Measurements from ENCODE around the gene MRPL51.

Gene MRPL51

GRCh38 chr12:6538420-6539313 is 45.6 kb upstream of the MRPL51 start:
- TF ChIP-seq, protein P1, sequence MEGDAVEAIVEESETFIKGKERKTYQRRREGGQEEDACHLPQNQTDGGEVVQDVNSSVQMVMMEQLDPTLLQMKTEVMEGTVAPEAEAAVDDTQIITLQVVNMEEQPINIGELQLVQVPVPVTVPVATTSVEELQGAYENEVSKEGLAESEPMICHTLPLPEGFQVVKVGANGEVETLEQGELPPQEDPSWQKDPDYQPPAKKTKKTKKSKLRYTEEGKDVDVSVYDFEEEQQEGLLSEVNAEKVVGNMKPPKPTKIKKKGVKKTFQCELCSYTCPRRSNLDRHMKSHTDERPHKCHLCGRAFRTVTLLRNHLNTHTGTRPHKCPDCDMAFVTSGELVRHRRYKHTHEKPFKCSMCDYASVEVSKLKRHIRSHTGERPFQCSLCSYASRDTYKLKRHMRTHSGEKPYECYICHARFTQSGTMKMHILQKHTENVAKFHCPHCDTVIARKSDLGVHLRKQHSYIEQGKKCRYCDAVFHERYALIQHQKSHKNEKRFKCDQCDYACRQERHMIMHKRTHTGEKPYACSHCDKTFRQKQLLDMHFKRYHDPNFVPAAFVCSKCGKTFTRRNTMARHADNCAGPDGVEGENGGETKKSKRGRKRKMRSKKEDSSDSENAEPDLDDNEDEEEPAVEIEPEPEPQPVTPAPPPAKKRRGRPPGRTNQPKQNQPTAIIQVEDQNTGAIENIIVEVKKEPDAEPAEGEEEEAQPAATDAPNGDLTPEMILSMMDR (conservative IDR thresholded peaks at IDR 0.05; ENCODE audit: control insufficient read depth, insufficient read depth, low read depth, low read length), result no peak
- no peak overlapping the region for H3K4me3 ChIP-seq (ENCODE audit: control insufficient read depth, low read depth, low read length)
- peak; percentile 50 for DNase-seq (ENCODE audit: low read depth)

DNA sequence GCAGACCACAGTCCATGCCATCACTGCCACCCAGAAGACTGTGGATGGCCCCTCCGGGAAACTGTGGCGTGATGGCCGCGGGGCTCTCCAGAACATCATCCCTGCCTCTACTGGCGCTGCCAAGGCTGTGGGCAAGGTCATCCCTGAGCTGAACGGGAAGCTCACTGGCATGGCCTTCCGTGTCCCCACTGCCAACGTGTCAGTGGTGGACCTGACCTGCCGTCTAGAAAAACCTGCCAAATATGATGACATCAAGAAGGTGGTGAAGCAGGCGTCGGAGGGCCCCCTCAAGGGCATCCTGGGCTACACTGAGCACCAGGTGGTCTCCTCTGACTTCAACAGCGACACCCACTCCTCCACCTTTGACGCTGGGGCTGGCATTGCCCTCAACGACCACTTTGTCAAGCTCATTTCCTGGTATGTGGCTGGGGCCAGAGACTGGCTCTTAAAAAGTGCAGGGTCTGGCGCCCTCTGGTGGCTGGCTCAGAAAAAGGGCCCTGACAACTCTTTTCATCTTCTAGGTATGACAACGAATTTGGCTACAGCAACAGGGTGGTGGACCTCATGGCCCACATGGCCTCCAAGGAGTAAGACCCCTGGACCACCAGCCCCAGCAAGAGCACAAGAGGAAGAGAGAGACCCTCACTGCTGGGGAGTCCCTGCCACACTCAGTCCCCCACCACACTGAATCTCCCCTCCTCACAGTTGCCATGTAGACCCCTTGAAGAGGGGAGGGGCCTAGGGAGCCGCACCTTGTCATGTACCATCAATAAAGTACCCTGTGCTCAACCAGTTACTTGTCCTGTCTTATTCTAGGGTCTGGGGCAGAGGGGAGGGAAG is 44.7 kb upstream of the MRPL51 start:
- peak; percentile 84 for DNase-seq (ENCODE audit: low read depth)
- peak overlapping the region; percentile 13 for H3K4me3 ChIP-seq (ENCODE audit: control insufficient read depth, low read depth, low read length)
- TF ChIP-seq, protein P1 (conservative IDR thresholded peaks at IDR 0.05; ENCODE audit: control insufficient read depth, insufficient read depth, low read depth, low read length), result peak; percentile 65

DNA sequence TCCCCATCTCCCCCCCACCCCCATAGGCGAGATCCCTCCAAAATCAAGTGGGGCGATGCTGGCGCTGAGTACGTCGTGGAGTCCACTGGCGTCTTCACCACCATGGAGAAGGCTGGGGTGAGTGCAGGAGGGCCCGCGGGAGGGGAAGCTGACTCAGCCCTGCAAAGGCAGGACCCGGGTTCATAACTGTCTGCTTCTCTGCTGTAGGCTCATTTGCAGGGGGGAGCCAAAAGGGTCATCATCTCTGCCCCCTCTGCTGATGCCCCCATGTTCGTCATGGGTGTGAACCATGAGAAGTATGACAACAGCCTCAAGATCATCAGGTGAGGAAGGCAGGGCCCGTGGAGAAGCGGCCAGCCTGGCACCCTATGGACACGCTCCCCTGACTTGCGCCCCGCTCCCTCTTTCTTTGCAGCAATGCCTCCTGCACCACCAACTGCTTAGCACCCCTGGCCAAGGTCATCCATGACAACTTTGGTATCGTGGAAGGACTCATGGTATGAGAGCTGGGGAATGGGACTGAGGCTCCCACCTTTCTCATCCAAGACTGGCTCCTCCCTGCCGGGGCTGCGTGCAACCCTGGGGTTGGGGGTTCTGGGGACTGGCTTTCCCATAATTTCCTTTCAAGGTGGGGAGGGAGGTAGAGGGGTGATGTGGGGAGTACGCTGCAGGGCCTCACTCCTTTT is 44.0 kb upstream of the MRPL51 start:
- H3K4me3 ChIP-seq (ENCODE audit: control insufficient read depth, low read depth, low read length), result peak overlapping the region; percentile 96
- no peak for DNase-seq (ENCODE audit: low read depth)
- TF ChIP-seq, protein P1 (conservative IDR thresholded peaks at IDR 0.05; ENCODE audit: control insufficient read depth, insufficient read depth, low read depth, low read length), result no peak

GRCh38 chr12:6535960-6536847 is 43.1 kb upstream of the MRPL51 start:
- no peak for DNase-seq (ENCODE audit: low read depth)
- TF ChIP-seq, protein P1 (conservative IDR thresholded peaks at IDR 0.05; ENCODE audit: control insufficient read depth, insufficient read depth, low read depth, low read length), result no peak
- peak overlapping the region; percentile 96 for H3K4me3 ChIP-seq (ENCODE audit: control insufficient read depth, low read depth, low read length)

GRCh38 chr12:6535697-6535946 is 42.6 kb upstream of the MRPL51 start:
- DNase-seq (ENCODE audit: low read depth), result no peak
- peak overlapping the region; percentile 96 for H3K4me3 ChIP-seq (ENCODE audit: control insufficient read depth, low read depth, low read length)
- TF ChIP-seq, protein P1 (conservative IDR thresholded peaks at IDR 0.05; ENCODE audit: control insufficient read depth, insufficient read depth, low read depth, low read length), result no peak

Measured in fibroblast of mammary gland (primary cell).